ENCODE results near the gene ADD2.

GRCh38 chr2:70796262-70796661 lies 28.3 kb upstream of the ADD2 start:
- TF ChIP-seq, protein P1, sequence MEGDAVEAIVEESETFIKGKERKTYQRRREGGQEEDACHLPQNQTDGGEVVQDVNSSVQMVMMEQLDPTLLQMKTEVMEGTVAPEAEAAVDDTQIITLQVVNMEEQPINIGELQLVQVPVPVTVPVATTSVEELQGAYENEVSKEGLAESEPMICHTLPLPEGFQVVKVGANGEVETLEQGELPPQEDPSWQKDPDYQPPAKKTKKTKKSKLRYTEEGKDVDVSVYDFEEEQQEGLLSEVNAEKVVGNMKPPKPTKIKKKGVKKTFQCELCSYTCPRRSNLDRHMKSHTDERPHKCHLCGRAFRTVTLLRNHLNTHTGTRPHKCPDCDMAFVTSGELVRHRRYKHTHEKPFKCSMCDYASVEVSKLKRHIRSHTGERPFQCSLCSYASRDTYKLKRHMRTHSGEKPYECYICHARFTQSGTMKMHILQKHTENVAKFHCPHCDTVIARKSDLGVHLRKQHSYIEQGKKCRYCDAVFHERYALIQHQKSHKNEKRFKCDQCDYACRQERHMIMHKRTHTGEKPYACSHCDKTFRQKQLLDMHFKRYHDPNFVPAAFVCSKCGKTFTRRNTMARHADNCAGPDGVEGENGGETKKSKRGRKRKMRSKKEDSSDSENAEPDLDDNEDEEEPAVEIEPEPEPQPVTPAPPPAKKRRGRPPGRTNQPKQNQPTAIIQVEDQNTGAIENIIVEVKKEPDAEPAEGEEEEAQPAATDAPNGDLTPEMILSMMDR (IDR thresholded peaks at IDR 0.05) = no peak
- no peak for TF ChIP-seq POLR2A (IDR thresholded peaks at IDR 0.05)
